Gastroesophageal sphincter (tissue), 4 donors: ENCODE data around the gene ATP9A. TPM values are rescaled to one million over a fixed set of nuclear protein-coding genes. Genes with fewer than 3 reads are reported as not detected.
"Not testable (repeated sequence)": the region's sequence is repeated elsewhere in the genome, so short reads cannot be mapped to it uniquely, and the experiment has no call there.

Experiments
- ATAC-seq: fragments of 150-250 bp; one replicate; pipeline ENCODE4 v1.9.1; 2016; ENCODE audit warnings: mild to moderate bottlenecking, moderate library complexity
- H3K27ac ChIP-seq, 4 donors: fragments of 200-600 bp; sonication (generic) in 3 of 4; 1 replicate in 3 of 4; 2 replicates in 1 of 4; pipeline ENCODE4 v1.5.1; 2016 to 2019
- H3K27me3 ChIP-seq: fragments of 200-600 bp; sonication (generic); one replicate; pipeline ENCODE4 v1.5.1; 2019
- H3K36me3 ChIP-seq, 2 donors: fragments of 200-600 bp; sonication (generic); one replicate each; pipeline ENCODE4 v1.5.1; 2019; ENCODE audit warnings: control low read depth in 1 of 2
- H3K4me1 ChIP-seq, 3 donors: fragments of 200-600 bp; sonication (generic); 1 replicate in 2 of 3; 2 replicates in 1 of 3; pipeline ENCODE4 v1.5.1; 2016 to 2019; ENCODE audit warnings: control low read depth in 2 of 3
- H3K4me3 ChIP-seq, 2 donors: fragments of 200-600 bp; sonication (generic); one replicate each; pipeline ENCODE4 v1.5.1; 2019; ENCODE audit warnings: mild to moderate bottlenecking in 1 of 2, moderate library complexity in 1 of 2
- H3K9me3 ChIP-seq, 3 donors: fragments of 200-600 bp; sonication (generic); one replicate each; pipeline ENCODE4 v1.5.1; 2017 to 2019; ENCODE audit warnings: control low read depth in 2 of 3
- EP300 ChIP-seq: sonication (generic); formaldehyde crosslinking; IDR thresholded peaks from one replicate; pipeline ENCODE4 v1.6.1; 2017; ENCODE audit warnings: antibody characterized with exemption, mild to moderate bottlenecking
- POLR2A ChIP-seq, 2 donors: fragments of 450-650 bp; IDR thresholded peaks; one replicate each; pipeline ENCODE4 v1.6.1; 2017; ENCODE audit warnings: antibody characterized with exemption in 2 of 2, mild to moderate bottlenecking in 2 of 2, moderate library complexity in 1 of 2
- POLR2AphosphoS5 ChIP-seq: sonication (generic); formaldehyde crosslinking; IDR thresholded peaks from one replicate; pipeline ENCODE4 v1.6.1; 2017; ENCODE audit warnings: antibody characterized with exemption
- WGBS, 2 donors: methylation state at CpG; one replicate each; pipeline ENCODE4 v1.1.5; 2018; ENCODE audit warnings: low coverage in 1 of 2; 5-methylcytosine and 5-hydroxymethylcytosine counted together
- total RNA-seq, 4 donors: library from RNA; depleted of rRNA; stranded (reverse); fragments of >200 nt; gene quantifications; one replicate each; pipeline ENCODE4 v1.1.0, GENCODE V29; 2016
- TF ChIP-seq, protein P1 (sequence below), 4 experiments: fragments of 200-600 bp in 2 of 4; fragments of 450-650 bp in 2 of 4; sonication (generic) in 1 of 4; IDR thresholded peaks; one replicate each; pipeline ENCODE4 v1.5.1; 2017 to 2019; ENCODE audit warnings: antibody characterized with exemption in 4 of 4, mild to moderate bottlenecking in 2 of 4, moderate library complexity in 2 of 4

Gene ATP9A
- total RNA-seq, 4 donors from 2014 or later, result 49.3 to 80.2 (median 57.7) TPM

GRCh38 chr20:51759769-51760510 is 8.2 kb downstream of the ATP9A start:
- Histone ChIP-seq H3K27me3 (no peaks in the 10 kb centered on the region), H3K36me3 (no peaks in the 10 kb centered on the region), H3K4me3 (no peak overlapping the region), H3K9me3 (no peaks in the 10 kb centered on the region), H3K4me1 (peaks cover 0 to 43% (median 0%) of the 10 kb centered on the region in 3 donors), H3K27ac (no peak overlapping the region)
- WGBS, 2 donors, result 85 to 87% methylated on average over 9 to 13 of the region's 14 CpGs
- ATAC-seq, result no peak
- TF ChIP-seq POLR2A (IDR thresholded peaks at IDR 0.05), result no peak
- TF ChIP-seq, protein P1, sequence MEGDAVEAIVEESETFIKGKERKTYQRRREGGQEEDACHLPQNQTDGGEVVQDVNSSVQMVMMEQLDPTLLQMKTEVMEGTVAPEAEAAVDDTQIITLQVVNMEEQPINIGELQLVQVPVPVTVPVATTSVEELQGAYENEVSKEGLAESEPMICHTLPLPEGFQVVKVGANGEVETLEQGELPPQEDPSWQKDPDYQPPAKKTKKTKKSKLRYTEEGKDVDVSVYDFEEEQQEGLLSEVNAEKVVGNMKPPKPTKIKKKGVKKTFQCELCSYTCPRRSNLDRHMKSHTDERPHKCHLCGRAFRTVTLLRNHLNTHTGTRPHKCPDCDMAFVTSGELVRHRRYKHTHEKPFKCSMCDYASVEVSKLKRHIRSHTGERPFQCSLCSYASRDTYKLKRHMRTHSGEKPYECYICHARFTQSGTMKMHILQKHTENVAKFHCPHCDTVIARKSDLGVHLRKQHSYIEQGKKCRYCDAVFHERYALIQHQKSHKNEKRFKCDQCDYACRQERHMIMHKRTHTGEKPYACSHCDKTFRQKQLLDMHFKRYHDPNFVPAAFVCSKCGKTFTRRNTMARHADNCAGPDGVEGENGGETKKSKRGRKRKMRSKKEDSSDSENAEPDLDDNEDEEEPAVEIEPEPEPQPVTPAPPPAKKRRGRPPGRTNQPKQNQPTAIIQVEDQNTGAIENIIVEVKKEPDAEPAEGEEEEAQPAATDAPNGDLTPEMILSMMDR (IDR thresholded peaks at IDR 0.05), result no peak
- no peak for TF ChIP-seq EP300
- TF ChIP-seq POLR2AphosphoS5, result no peak

GRCh38 chr20:51758978-51759544 is 9.1 kb downstream of the ATP9A start:
- Histone ChIP-seq H3K4me1 (peaks cover 0 to 49% (median 0%) of the 10 kb centered on the region in 3 donors), H3K4me3 (no peak overlapping the region), H3K27me3 (no peaks in the 10 kb centered on the region), H3K9me3 (no peaks in the 10 kb centered on the region), H3K36me3 (no peaks in the 10 kb centered on the region), H3K27ac (peak overlapping the region in 1 of 4 donors; percentile 1)
- peak; percentile 41 for ATAC-seq
- WGBS, 2 donors, result 92 to 100% methylated on average over 1 to 2 of the region's 12 CpGs
- TF ChIP-seq, protein P1 (IDR thresholded peaks at IDR 0.05), result no peak
- TF ChIP-seq POLR2AphosphoS5 (no peak), EP300 (no peak), POLR2A (IDR thresholded peaks at IDR 0.05) (no peak)

GRCh38 chr20:51757226-51757625 is 11.0 kb downstream of the ATP9A start:
- Histone ChIP-seq H3K36me3 (no peaks in the 10 kb centered on the region), H3K4me3 (no peak overlapping the region), H3K4me1 (peaks cover 0 to 67% (median 7%) of the 10 kb centered on the region in 3 donors), H3K9me3 (no peaks in the 10 kb centered on the region), H3K27ac (peak overlapping the region in 3 of 4 donors; percentile 47 to 75 (median 54)), H3K27me3 (no peaks in the 10 kb centered on the region)
- no peak for ATAC-seq
- 92% methylated on average over 2 of the region's 10 CpGs; no CpG with 5 or more reads in 1 of the 2 donors for WGBS, 2 donors
- TF ChIP-seq POLR2AphosphoS5, result peak; percentile 10
- no peak for TF ChIP-seq EP300

DNA sequence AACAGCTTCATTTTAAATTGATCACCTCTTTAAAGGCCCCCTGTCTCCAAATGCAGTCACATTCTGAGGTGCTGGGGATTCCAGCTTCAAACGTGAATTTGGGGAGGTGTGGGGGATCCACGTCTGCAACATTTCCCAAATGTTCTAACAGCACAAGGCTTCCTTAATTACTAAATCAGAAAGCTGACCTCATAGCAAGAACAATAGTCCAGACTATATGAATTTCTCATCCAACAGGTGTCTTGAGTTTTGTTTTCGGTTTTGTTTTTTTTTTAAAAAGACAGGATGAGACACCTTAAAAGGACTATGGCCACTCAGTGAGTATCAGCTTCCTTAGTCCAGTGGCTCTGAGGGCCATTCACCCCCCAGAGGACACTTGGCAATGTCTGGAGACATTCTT is 11.5 kb downstream of the ATP9A start:
- WGBS, 2 donors, result 83 to 89% methylated on average over 1 to 2 of the region's 3 CpGs
- no peaks in the 10 kb centered on the region for H3K9me3 ChIP-seq
- no peak for TF ChIP-seq EP300
- TF ChIP-seq, protein P1 (IDR thresholded peaks at IDR 0.05), result no peak
- no peak for TF ChIP-seq POLR2A (IDR thresholded peaks at IDR 0.05)
- no peak for TF ChIP-seq POLR2AphosphoS5
- peak overlapping the region in 3 of 4 donors; percentile 47 to 75 (median 54) for H3K27ac ChIP-seq
- no peak overlapping the region for H3K4me3 ChIP-seq
- H3K27me3 ChIP-seq, result no peaks in the 10 kb centered on the region
- H3K36me3 ChIP-seq, result no peaks in the 10 kb centered on the region
- H3K4me1 ChIP-seq, result peaks cover 0 to 73% (median 9%) of the 10 kb centered on the region in 3 donors
- no peak for ATAC-seq

- not testable (repeated sequence) for H3K4me3 ChIP-seq, H3K9me3 ChIP-seq, H3K36me3 ChIP-seq, H3K27me3 ChIP-seq, ATAC-seq
- Histone ChIP-seq H3K4me1 (peaks cover 0 to 77% (median 18%) of the 10 kb centered on the region in 3 donors), H3K27ac (peak overlapping the region in 2 of 4 donors; percentile 78 to 82)
- WGBS, 2 donors, result 93 to 94% methylated on average over 3 to 8 of the region's 8 CpGs
Measured at GRCh38 chr20:51753220-51753619, 15.0 kb downstream of the ATP9A start.
